Stimulated activated CD4-positive, alpha-beta T cell treated with anti-CD3 and anti-CD28 coated beads, Interleukin-1b, Interleukin-23, amount 100 ng/mL, for 4 hours (primary cell): ENCODE results near the gene ZNF17.
"Not testable (repeated sequence)": the region's sequence is repeated elsewhere in the genome, so short reads cannot be mapped to it uniquely, and the experiment has no call there.

ENCODE experiments used
- DNase-seq, 2 donors: peaks; one replicate each; pipeline ENCODE4 v3.0.0-alpha.2; 2020; ENCODE audit warnings: low read depth in 2 of 2

Gene ZNF17

DNA sequence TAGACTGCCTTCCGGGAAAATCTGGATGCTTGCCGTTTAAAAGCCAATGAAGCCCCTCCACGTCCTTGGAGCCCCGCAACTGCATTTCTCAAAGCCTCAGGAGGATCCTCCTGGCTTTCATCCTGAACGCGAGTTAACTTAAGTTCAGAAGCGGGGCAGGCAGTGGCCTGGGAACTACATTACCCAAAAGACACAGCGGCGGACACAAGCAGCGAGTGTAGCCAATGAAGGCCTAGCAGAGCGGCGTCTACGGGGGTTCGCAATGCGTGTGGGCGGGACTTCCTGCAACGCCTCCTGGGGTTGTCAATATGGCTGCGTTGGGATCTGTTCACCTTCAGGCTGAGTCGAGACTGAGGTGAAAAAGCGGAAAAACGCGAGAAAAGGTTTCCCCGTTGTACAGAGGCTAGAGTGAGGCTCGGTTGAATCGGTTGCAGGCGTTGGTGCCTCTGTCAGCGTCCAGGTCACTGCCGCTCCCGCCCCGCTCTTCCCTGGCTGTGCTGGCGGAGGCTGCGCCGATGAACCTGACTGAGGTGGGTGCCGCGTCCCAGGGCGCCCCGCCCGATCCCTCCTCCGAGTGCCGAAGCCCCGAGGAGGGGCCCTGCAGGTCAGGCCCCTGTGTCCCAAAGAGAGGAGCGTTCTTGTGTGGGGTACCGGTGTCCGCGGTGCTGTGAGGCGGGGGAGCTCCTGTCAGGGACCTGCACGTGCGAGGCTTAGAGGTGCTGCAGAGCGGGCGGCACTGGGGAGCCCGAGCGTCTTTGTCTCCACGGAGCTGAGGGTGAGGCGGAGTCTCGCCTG is at the start of gene ZNF17:
TSS of gene ZNF17 (plus strand) at position 285 of the 795 bp plus-strand sequence. CDS start 2,455 bp downstream, outside the sequence.
- DNase-seq: peak; percentile 84 to 87

DNA sequence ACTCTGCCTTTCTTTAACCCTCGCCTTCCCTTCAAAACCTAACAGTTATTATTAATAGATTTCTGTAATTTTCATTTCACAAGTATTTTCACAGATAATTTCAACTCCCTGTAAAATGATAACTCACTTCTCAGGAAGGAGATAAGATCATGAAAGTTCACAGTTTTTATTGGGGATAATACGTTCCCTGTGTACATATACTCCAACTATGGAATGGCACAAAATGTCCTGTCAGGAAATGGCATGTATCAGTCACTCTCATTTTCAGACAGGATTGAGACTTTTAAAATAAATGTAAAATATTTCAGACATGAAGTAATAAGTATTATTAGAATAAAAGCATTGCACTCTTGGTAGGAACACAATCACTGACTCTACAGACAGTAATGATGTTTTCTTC is 48.5 kb upstream of the ZNF17 start:
- DNase-seq: no peak

GRCh38 chr19:57362997-57363687 is 47.8 kb upstream of the ZNF17 start, which contains the start of the genes TRAPPC2B and ZNF547:
TRAPPC2B (plus strand) TSS chr19:57363551; CDS start chr19:57364834, 1,283 bp downstream.
ZNF547 (plus strand) TSS chr19:57363551; CDS start chr19:57368556, 5,005 bp downstream.
- DNase-seq: peak; percentile 95 to 96

DNA sequence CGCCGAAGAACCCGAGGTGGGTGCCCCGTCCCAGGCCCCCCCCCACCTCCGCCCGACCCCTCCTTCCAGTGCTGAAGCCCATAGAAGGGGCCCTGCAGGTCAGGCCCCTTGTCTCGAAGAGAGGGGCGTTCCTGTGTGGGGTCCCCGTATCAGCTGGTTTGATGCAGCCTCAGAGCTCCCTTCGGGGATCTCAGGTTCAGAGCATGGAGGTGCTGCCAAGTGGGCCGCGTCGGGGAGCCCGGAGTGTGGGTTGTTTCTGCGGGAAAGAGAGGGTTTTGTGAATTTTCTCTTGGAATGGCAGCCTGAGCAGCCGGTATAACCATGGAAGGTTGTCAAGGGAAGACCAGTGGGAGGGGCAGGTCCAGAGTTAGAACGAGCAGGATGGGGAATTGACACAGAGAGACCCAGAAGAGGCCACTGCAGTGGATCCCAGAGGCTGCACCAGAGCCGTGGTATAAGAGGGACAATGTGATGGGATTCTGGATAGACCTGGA is 47.2 kb upstream of the ZNF17 start:
- DNase-seq: no peak

DNA sequence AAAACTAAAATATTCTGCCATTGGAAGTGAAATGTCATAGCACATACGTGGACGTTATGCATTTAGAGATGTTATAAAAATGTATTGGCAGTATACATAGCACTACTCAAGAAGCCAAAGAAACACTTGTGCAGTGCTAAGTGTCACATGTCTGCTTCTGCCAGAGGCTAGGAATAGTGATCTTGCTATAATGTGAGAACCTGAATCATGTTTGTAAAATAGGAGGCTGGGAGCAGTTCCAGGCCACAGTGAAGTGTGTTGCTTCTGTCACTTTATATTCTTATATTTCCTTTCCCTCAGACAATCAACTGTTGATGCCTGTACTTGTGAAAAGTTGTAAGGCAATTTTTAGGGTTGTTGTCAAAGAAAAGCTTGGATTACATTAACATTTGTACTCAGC is 44.2 kb upstream of the ZNF17 start:
- DNase-seq: no peak

DNA sequence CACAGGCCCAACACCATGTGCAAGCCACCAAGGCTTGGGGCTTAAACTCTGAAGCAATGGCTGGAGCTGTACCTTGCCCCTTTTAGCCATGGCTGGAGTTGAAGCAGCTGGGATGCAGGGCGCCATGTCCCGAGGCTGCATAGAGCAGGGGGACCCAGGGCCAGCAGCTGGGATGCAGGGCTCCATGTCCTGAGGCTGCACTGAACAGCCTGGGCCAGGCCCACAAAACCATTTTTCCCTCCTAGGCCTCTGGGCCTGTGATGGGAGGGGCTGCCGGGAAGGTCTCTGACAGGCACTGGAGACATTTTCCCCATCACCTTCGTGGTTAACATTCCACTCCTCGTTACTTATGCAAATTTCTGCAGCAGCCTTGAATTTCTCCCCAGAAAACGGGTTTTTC is 36.8 kb upstream of the ZNF17 start:
- no peak for DNase-seq

DNA sequence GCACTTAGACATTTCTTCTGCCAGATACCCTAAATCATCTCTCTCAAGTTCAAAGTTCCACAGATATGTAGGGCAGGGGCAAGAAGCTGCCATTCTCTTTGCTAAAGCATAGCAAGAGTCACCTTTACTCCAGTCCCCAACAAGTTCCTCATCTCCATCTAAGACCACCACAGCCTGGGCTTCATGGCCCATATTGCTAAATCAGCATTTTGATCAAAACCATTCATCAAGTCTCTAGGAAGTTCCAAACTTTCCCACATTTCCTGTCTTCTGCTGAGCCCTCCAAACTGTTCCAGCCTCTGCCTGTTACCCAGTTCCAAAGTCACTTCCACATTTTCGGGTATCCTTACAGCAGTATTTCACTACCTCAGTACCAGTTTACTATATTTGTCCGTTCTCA is 36.3 kb upstream of the ZNF17 start:
- not testable (repeated sequence) for DNase-seq

- DNase-seq: no peak
Measured at GRCh38 chr19:57376151-57376550, 34.8 kb upstream of the ZNF17 start.

DNA sequence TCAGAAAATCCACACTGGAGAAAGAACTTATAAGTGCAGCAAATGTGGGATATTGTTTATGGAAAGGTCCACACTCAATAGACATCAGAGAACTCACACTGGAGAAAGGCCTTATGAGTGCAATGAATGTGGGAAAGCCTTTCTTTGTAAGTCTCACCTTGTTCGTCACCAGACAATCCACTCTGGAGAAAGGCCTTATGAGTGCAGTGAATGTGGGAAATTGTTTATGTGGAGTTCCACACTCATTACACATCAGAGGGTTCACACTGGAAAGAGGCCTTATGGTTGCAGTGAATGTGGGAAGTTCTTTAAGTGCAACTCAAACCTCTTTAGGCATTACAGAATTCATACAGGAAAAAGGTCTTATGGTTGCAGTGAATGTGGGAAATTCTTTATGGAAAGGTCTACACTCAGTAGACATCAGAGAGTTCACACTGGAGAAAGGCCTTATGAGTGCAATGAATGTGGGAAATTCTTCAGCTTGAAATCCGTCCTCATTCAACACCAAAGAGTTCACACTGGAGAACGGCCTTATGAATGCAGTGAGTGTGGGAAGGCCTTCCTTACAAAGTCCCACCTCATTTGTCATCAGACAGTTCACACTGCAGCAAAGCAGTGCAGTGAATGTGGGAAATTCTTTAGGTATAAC is 33.3 kb upstream of the ZNF17 start:
- no peak for DNase-seq

GRCh38 chr19:57380923-57381322 is 30.0 kb upstream of the ZNF17 start:
- DNase-seq: no peak

DNA sequence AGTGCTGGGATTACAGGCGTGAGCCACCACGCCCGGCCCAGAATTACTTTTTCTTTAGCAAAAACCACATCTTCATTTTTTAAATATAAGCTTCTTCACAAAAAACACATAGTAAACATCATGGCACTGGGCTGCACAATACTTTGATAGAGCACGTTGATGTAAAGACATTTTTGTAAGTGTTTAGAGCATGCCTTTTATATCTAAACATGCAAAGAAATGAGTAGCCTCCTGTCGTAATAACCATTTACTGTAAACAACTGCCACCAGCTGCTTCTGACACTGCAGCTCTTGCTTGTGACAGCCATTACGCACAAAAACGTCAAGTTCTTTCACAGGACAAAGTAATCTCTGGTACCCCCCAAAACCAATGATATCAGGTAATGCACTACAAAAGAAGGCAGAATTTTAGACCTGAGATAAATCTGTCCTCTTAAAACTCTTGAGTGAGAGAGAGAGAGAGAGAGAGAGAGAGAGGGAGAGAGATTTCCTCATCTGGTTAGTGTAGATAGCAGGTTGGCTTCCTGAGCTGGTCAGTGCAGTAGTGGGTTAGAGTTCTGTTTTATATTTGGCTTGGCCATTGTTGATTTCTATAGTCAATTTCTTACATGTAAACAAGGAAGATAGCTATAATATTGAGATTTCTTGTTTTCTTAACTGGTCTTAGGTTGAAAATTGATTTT is 28.0 kb upstream of the ZNF17 start:
- DNase-seq: no peak

DNA sequence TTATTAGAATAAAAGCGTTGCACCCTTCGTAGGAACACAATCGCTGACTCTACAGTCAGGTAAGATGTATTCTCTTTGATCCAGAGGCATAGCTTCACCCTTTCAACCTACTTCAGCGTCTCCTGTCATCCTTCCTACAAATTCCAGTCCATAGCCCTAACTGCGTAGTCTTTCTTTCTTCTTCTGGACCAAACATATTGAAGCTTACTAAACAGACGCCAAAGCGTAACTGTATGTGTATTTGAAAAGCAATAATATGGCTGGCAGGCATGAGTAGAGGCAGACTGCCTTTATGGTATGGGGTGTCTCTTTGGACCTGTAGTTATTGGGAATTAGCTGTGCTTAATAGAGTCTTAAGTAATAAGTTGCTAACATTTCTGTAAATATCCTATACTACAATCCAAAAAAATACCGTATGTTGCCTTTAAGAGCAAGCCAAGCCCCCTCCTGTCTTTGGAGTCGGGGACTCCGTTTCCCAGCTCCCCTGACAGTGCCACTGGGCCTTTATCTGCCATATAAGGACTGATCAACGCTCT is 21.7 kb upstream of the ZNF17 start:
- no peak for DNase-seq

- peak; percentile 92 to 95 for DNase-seq
Measured at GRCh38 chr19:57389730-57390598, 21.0 kb upstream of the ZNF17 start, which contains the start of gene ZNF548. ZNF548 (plus strand) TSS chr19:57389854; CDS start chr19:57390100, 246 bp downstream.

- DNase-seq: no peak
Measured at GRCh38 chr19:57395710-57396109, 15.3 kb upstream of the ZNF17 start.

GRCh38 chr19:57398868-57399267 is 12.1 kb upstream of the ZNF17 start:
- no peak for DNase-seq

DNA sequence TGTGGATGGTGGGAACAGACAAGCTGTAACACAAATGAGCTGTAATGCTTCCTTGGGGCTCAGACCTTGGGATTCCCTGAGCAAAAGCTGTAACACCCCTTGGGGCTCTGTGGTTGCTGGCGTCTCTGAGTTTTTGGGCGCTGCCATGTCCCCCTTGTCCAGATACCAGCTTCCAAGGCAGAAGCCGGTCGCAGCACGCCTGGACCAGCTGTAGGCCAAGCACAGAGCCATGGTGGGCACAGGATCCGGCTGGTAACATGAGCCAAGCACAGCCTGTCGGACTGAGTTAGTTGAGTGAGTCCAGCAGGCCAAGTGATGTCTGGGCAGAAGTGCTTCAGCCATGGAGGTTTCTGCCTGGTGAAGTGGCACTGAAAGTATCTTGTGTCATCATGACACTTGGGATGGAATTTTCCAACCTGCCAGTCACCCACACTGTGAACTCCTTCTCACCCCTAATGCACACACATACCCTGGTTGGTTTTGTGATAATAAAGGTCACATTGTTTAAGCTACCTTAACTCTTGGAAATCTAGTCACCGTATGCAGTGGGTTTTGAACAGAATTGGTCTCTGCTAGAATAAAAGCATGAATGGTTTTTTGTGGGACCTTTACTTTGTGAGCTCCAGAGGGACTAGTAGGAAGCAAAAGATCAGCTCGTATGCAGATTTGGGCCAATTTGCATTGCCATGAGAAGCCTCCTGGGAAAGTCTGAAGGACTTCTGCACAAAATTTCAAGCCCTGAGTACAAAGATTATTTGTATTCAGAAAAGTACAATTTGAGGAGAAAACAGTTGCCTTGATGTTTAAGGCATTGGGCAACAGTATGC is 7.0 kb upstream of the ZNF17 start:
- DNase-seq: no peak

DNA sequence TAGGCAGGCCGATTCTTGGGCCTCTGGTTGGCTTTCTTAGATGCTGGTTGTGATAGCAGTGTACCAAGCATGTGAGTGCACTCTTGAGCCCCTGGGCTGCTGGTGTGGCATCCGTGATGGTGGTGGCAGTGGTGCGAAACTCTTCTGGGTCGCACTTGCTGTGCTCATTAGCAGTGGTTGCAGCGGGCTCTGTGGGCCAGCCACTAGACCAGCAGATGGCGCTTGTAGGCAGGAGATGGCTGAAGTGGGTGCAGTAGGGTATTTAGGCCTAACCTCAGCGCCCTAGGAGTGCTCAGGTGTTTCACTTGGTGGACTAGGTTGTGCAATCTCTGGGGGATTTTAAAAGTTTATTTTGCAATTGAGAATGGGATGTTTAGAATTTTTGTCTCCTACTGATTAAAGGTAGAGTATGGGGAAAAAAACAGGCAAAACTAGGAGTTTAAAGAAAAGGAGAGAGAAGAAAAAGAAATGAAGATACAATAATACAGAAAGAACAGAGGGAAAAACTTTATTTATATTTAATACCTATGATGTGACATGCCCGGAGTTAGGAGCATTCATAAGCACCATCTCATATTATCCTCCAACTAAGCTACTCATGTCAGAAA is 4.3 kb upstream of the ZNF17 start:
- DNase-seq: peak; percentile 55 to 63

DNA sequence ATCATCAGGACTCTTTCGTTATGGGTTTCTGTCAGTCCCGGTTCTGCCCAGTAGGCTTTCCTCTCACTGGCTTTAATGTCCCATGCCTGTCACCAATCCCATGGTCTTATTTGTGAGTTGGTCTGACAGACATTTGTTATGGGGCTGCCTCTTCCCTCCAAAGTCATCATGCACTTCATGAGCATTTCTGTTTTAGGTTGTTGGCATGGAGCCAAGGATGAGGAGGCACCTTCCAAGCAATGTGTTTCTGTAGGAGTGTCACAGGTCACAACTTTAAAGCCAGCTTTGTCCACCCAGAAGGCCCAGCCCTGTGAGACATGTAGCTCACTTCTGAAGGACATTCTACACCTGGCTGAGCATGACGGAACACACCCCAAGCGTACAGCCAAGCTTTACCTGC is 8.5 kb downstream of the ZNF17 start:
- DNase-seq: no peak

DNA sequence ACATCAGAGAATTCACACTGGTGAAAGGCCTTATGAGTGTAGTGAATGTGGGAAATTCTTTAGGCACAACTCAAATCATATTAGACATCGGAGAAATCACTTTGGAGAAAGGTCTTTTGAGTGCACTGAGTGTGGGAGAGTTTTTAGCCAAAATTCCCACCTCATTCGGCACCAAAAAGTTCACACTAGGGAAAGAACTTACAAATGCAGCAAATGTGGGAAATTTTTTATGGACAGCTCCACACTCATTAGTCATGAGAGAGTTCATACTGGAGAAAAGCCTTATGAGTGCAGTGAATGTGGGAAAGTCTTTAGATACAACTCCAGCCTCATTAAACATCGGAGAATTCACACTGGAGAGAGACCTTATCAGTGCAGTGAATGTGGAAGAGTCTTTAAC is 10.1 kb downstream of the ZNF17 start:
- DNase-seq: no peak
